ENCODE data around the gene RNASE12. TPM values are rescaled to one million over a fixed set of nuclear protein-coding genes. Genes with fewer than 3 reads are reported as not detected.
"Not testable (repeated sequence)": the region's sequence is repeated elsewhere in the genome, so short reads cannot be mapped to it uniquely, and the experiment has no call there.

Gene RNASE12
- polyA plus RNA-seq, 1 of the 3 experiments (the other 2 are of a cell fraction) = not detected

GRCh38 chr14:20568393-20568792, 22.8 kb downstream of the RNASE12 start:
- POLR2A ChIA-PET = no interaction called here

GRCh38 chr14:20567199-20567598, 24.0 kb downstream of the RNASE12 start:
- H3K4me3 ChIP-seq (ENCODE audit: low read depth in 2 of 2, low read length in 1 of 2); H3K27ac ChIP-seq (ENCODE audit: low read depth in 2 of 2, low read length in 1 of 2); CTCF ChIA-PET; H3K9me3 ChIP-seq; H3K9me2 ChIP-seq; H3K79me2 ChIP-seq (ENCODE audit: insufficient read depth); H2AFZ ChIP-seq (ENCODE audit: low read depth); H3K9ac ChIP-seq; POLR2A ChIA-PET; H3K4me1 ChIP-seq (ENCODE audit: control insufficient read depth in 1 of 2, insufficient read depth in 2 of 2, low read depth in 1 of 2, low read length in 1 of 2); H3F3A ChIP-seq (replicated peaks; ENCODE audit: insufficient read depth); H3K36me3 ChIP-seq (replicated peaks in 1 of 2; ENCODE audit: control insufficient read depth in 1 of 2, insufficient read depth in 2 of 2, low read length in 1 of 2); DNase-seq; H4K20me1 ChIP-seq (ENCODE audit: insufficient read depth); H3K4me2 ChIP-seq; H3K27me3 ChIP-seq (ENCODE audit: insufficient read depth): not testable (repeated sequence)
- WGBS (ENCODE audit: low lambda C conversion rate) = 0% methylated on average over 1 of the region's 1 CpG

More at GRCh38 chr14:20568393-20568792, 22.8 kb downstream of the RNASE12 start:
- no peaks in the 10 kb centered on the region for H3K9me2 ChIP-seq
- no peaks in the 10 kb centered on the region for H4K20me1 ChIP-seq (ENCODE audit: insufficient read depth)
- no peaks in the 10 kb centered on the region for H3K36me3 ChIP-seq (replicated peaks in 1 of 2; ENCODE audit: control insufficient read depth in 1 of 2, insufficient read depth in 2 of 2, low read length in 1 of 2)
- H3K4me3 ChIP-seq (ENCODE audit: low read depth in 2 of 2, low read length in 1 of 2) = no peak overlapping the region
- H2AFZ ChIP-seq (ENCODE audit: low read depth) = no peak overlapping the region
- no peak for DNase-seq
- H3F3A ChIP-seq (replicated peaks; ENCODE audit: insufficient read depth) = no peaks in the 10 kb centered on the region
- TF ChIP-seq TAF1 (IDR thresholded peaks at IDR 0.05; ENCODE audit: borderline replicate concordance, low read depth, low read length) (no peak), NRF1 (IDR thresholded peaks at IDR 0.05; ENCODE audit: low read depth, low read length) (no peak), IRF3 (IDR thresholded peaks at IDR 0.05; ENCODE audit: low read depth, low read length) (no peak), MAX (IDR thresholded peaks at IDR 0.05; ENCODE audit: low read depth) (no peak), CTCF (IDR thresholded peaks at IDR 0.05) (no peak), YY1 (IDR thresholded peaks at IDR 0.05; ENCODE audit: low read depth) (no peak), ZBTB33 (IDR thresholded peaks at IDR 0.05; ENCODE audit: borderline replicate concordance, low read depth) (no peak), SIN3A (IDR thresholded peaks at IDR 0.05; ENCODE audit: borderline replicate concordance, low read depth, low read length) (no peak), USF2 (IDR thresholded peaks at IDR 0.05; ENCODE audit: borderline replicate concordance, low read depth, low read length) (no peak), MXI1 (IDR thresholded peaks at IDR 0.05; ENCODE audit: low read depth, low read length) (no peak), SMC3 (IDR thresholded peaks at IDR 0.05; ENCODE audit: low read depth, low read length) (no peak), JUND (IDR thresholded peaks at IDR 0.05) (no peak), EP300 (IDR thresholded peaks at IDR 0.05; ENCODE audit: borderline replicate concordance in 1 of 2, low read depth in 1 of 2, low read length in 1 of 2) (no peak), PBX3 (IDR thresholded peaks at IDR 0.05) (no peak)
- no peak overlapping the region for H3K4me2 ChIP-seq
- no peaks in the 10 kb centered on the region for H3K27me3 ChIP-seq (ENCODE audit: insufficient read depth)
- H3K9ac ChIP-seq = no peak overlapping the region
- H3K4me1 ChIP-seq (ENCODE audit: control insufficient read depth in 1 of 2, insufficient read depth in 2 of 2, low read depth in 1 of 2, low read length in 1 of 2) = no peaks in the 10 kb centered on the region
- no peak overlapping the region for H3K27ac ChIP-seq (ENCODE audit: low read depth in 2 of 2, low read length in 1 of 2)
- H3K9me3 ChIP-seq = no peaks in the 10 kb centered on the region
- no peaks in the 10 kb centered on the region for H3K79me2 ChIP-seq (ENCODE audit: insufficient read depth)
- 10% methylated on average over 3 of the region's 3 CpGs for WGBS (ENCODE audit: low lambda C conversion rate)
- CTCF ChIA-PET = no interaction called here
